H1 (cell line): ENCODE data around the gene ABCG1. TPM values are rescaled to one million over a fixed set of nuclear protein-coding genes. Genes with fewer than 3 reads are reported as not detected.
A peak's percentile ranks its signal among the peaks of the same experiment; 100 is the strongest.

Experiments
- CTCF ChIA-PET: fragments of 300-600 bp; sonication (Branson Sonifier 250); formaldehyde crosslinking; loops from one replicate; lab custom pipeline; 2021; ENCODE audit not compliant: partially characterized antibody; lab: Charles Lee
- POLR2A ChIA-PET: fragments of 300-600 bp; sonication (Branson Sonifier 250); formaldehyde crosslinking; loops from one replicate; lab custom pipeline; 2021; ENCODE audit warnings: inconsistent platforms; ENCODE audit not compliant: partially characterized antibody; lab: Charles Lee
- DNase-seq, 2 experiments: peaks; one replicate each; pipeline versions ENCODE4 v3.0.0 to v3.0.0-alpha.2; 2010 to 2022; ENCODE audit warnings: low spot score in 2 of 2, low read depth in 1 of 2, mixed read lengths in 1 of 2
- FAIRE-seq: peaks from 2 replicates; lab custom pipeline; 2011; peaks lifted over from hg19 to GRCh38; lab: Jason Lieb, UNC
- H2AFZ ChIP-seq: 2 replicates; pipeline ENCODE4 v1.8.1; 2012; ENCODE audit warnings: low read length, inconsistent platforms
- H2AK5ac ChIP-seq: 2 replicates; pipeline ENCODE4 v1.6.1; 2013; ENCODE audit warnings: low read depth, low read length
- H2BK120ac ChIP-seq: replicated peaks from 2 replicates; pipeline ENCODE3; 2013; ENCODE audit warnings: low read depth, low read length, inconsistent platforms
- H2BK12ac ChIP-seq: 2 replicates; pipeline ENCODE4 v1.6.1; 2013; ENCODE audit warnings: low read depth, low read length
- H2BK15ac ChIP-seq: 2 replicates; pipeline ENCODE4 v1.6.1; 2013; ENCODE audit warnings: low read length
- H2BK20ac ChIP-seq: 2 replicates; pipeline ENCODE4 v1.6.1; 2013; ENCODE audit warnings: low read length
- H2BK5ac ChIP-seq: 2 replicates; pipeline ENCODE4 v1.6.1; 2013; ENCODE audit warnings: low read depth, low read length
- H3K14ac ChIP-seq: 2 replicates; pipeline ENCODE4 v1.6.1; 2013; ENCODE audit warnings: inconsistent platforms; ENCODE audit not compliant: insufficient read length
- H3K18ac ChIP-seq: 2 replicates; pipeline ENCODE4 v1.6.1; 2013; ENCODE audit warnings: low read length; ENCODE audit errors: extremely low read depth
- H3K23ac ChIP-seq: 2 replicates; pipeline ENCODE4 v1.6.1; 2013; ENCODE audit warnings: inconsistent platforms; ENCODE audit not compliant: insufficient read length
- H3K23me2 ChIP-seq: 2 replicates; pipeline ENCODE4 v1.6.1; 2013; ENCODE audit warnings: low read depth, low read length
- H3K27ac ChIP-seq: 2 replicates; pipeline ENCODE4 v1.6.1; 2011; ENCODE audit warnings: low read depth, low read length, inconsistent platforms
- H3K27me3 ChIP-seq, 4 experiments: replicated peaks in 1 of 4; 1 replicate in 1 of 4; 2 replicates in 3 of 4; pipeline versions ENCODE4 v1.6.1 to v1.8.1; 2011 to 2013; ENCODE audit warnings: low read length in 3 of 4, mild to moderate bottlenecking in 3 of 4, inconsistent platforms in 2 of 4, mixed read lengths in 2 of 4, moderate library complexity in 1 of 4; ENCODE audit not compliant: control insufficient read depth in 3 of 4, insufficient read depth in 3 of 4; ENCODE audit errors: extremely low read depth in 1 of 4
- H3K36me3 ChIP-seq, 4 experiments: 2 replicates each; pipeline versions ENCODE4 v1.6.1 to v1.8.1; 2011 to 2013; ENCODE audit warnings: mild to moderate bottlenecking in 4 of 4, low read length in 3 of 4, moderate library complexity in 2 of 4, control low read depth in 1 of 4, inconsistent platforms in 1 of 4; ENCODE audit not compliant: insufficient read depth in 4 of 4, control insufficient read depth in 2 of 4
- H3K4ac ChIP-seq: replicated peaks from 2 replicates; pipeline ENCODE3; 2013; ENCODE audit warnings: low read length, low read depth, mixed read lengths, inconsistent platforms; ENCODE audit not compliant: insufficient read length
- H3K4me1 ChIP-seq, 4 experiments: replicated peaks in 1 of 4; 1 replicate in 1 of 4; 2 replicates in 3 of 4; pipeline versions ENCODE4 v1.6.1 to v1.8.1; 2011 to 2013; ENCODE audit warnings: low read length in 3 of 4, inconsistent platforms in 2 of 4, mixed read lengths in 1 of 4; ENCODE audit not compliant: insufficient read depth in 4 of 4, control insufficient read depth in 3 of 4
- H3K4me2 ChIP-seq, 2 experiments: 2 replicates each; pipeline versions ENCODE4 v1.6.1 to v1.8.1; 2011 to 2013; ENCODE audit warnings: low read depth in 2 of 2, low read length in 2 of 2, control low read depth in 1 of 2, inconsistent platforms in 1 of 2, mild to moderate bottlenecking in 1 of 2; ENCODE audit not compliant: insufficient read depth in 1 of 2
- H3K4me3 ChIP-seq, 4 experiments: fragments of 200-600, 300-600 bp in 1 of 4; sonication (generic), shearing (Covaris generic), sonication (Bioruptor Twin) in 1 of 4; 2 replicates each; pipeline versions ENCODE4 v1.5.1 to v1.8.1; 2011 to 2016; ENCODE audit warnings: low read length in 4 of 4, low read depth in 3 of 4, control low read depth in 2 of 4, inconsistent platforms in 2 of 4, mild to moderate bottlenecking in 2 of 4, mixed read lengths in 1 of 4, moderate library complexity in 1 of 4; ENCODE audit not compliant: insufficient read depth in 2 of 4; ENCODE audit errors: extremely low read depth in 1 of 4
- H3K56ac ChIP-seq: replicated peaks from 2 replicates; pipeline ENCODE3; 2013; ENCODE audit warnings: low read depth, mild to moderate bottlenecking, mixed read lengths, low read length, inconsistent platforms; ENCODE audit not compliant: insufficient read length
- H3K79me1 ChIP-seq: 2 replicates; pipeline ENCODE4 v1.6.1; 2013; ENCODE audit warnings: low read depth, low read length, control low read depth
- H3K79me2 ChIP-seq, 2 experiments: 2 replicates each; pipeline versions ENCODE4 v1.6.1 to v1.8.1; 2012 to 2013; ENCODE audit warnings: low read length in 2 of 2, mild to moderate bottlenecking in 2 of 2, inconsistent platforms in 1 of 2; ENCODE audit not compliant: insufficient read depth in 2 of 2, control insufficient read depth in 1 of 2
- H3K9ac ChIP-seq, 4 experiments: replicated peaks in 1 of 4; 1 replicate in 1 of 4; 2 replicates in 3 of 4; pipeline versions ENCODE4 v1.6.1 to v1.8.1; 2011 to 2013; ENCODE audit warnings: low read depth in 3 of 4, low read length in 3 of 4, control low read depth in 2 of 4, mild to moderate bottlenecking in 2 of 4, moderate library complexity in 2 of 4, inconsistent platforms in 1 of 4; ENCODE audit errors: extremely low read depth in 1 of 4
- H3K9me3 ChIP-seq, 2 experiments: 2 replicates each; pipeline versions ENCODE4 v1.6.1 to v1.8.1; 2012 to 2013; ENCODE audit warnings: mild to moderate bottlenecking in 2 of 2, moderate library complexity in 2 of 2, control low read depth in 1 of 2, inconsistent platforms in 1 of 2, low read depth in 1 of 2, low read length in 1 of 2, mixed read lengths in 1 of 2; ENCODE audit not compliant: insufficient read depth in 2 of 2
- H4K20me1 ChIP-seq, 2 experiments: replicated peaks in 1 of 2; 2 replicates each; pipeline versions ENCODE3 to v1.8.1; 2011 to 2013; ENCODE audit warnings: inconsistent platforms in 2 of 2, low read length in 2 of 2, mild to moderate bottlenecking in 1 of 2; ENCODE audit not compliant: insufficient read depth in 2 of 2, control insufficient read depth in 1 of 2
- H4K5ac ChIP-seq: 2 replicates; pipeline ENCODE4 v1.6.1; 2013; ENCODE audit warnings: low read length, low read depth, mixed read lengths, inconsistent platforms; ENCODE audit not compliant: insufficient read length
- H4K8ac ChIP-seq: 2 replicates; pipeline ENCODE4 v1.8.0; 2013; ENCODE audit warnings: mild to moderate bottlenecking, moderate library complexity, low read length, inconsistent platforms; ENCODE audit not compliant: insufficient read depth; ENCODE audit errors: extremely low read depth
- H4K91ac ChIP-seq: replicated peaks from 2 replicates; pipeline ENCODE3; 2013; ENCODE audit warnings: low read length, mixed read lengths, inconsistent platforms; ENCODE audit not compliant: insufficient read length
- ASH2L ChIP-seq: fragments of 200-600, 300-600 bp; sonication (generic); IDR thresholded peaks from one replicate; pipeline ENCODE4 v1.7.1; 2017; ENCODE audit warnings: low read length
- BACH1 ChIP-seq: IDR thresholded peaks from 2 replicates; pipeline ENCODE4 v1.6.1; 2012; ENCODE audit warnings: low read length, improper control_type of control experiment
- BCL11A ChIP-seq, 2 experiments: IDR thresholded peaks; one replicate each; pipeline ENCODE4 v1.6.1; 2011; ENCODE audit warnings: low read depth in 2 of 2, low read length in 2 of 2, mild to moderate bottlenecking in 2 of 2
- BRCA1 ChIP-seq: IDR thresholded peaks from 2 replicates; pipeline ENCODE4 v1.6.1; 2012; ENCODE audit warnings: low read depth, low read length, improper control_type of control experiment
- CBX5 ChIP-seq: fragments of 300-800, 300-1000 bp; sonication (generic); IDR thresholded peaks from 2 replicates; pipeline ENCODE4 v1.7.1; 2016; ENCODE audit warnings: antibody characterized with exemption, low read length, low read depth
- CEBPB ChIP-seq: IDR thresholded peaks from 2 replicates; pipeline ENCODE4 v1.6.1; 2012; ENCODE audit warnings: low read depth, low read length
- EGR1 ChIP-seq: IDR thresholded peaks from 2 replicates; pipeline ENCODE4 v1.6.1; 2011; ENCODE audit warnings: low read depth, low read length, borderline replicate concordance
- JUND ChIP-seq: IDR thresholded peaks from 2 replicates; pipeline ENCODE4 v1.6.1; 2011; ENCODE audit warnings: mild to moderate bottlenecking, improper control_type of control experiment, low read length
- MAFK ChIP-seq: IDR thresholded peaks from 2 replicates; pipeline ENCODE4 v1.6.1; 2012; ENCODE audit warnings: low read depth, mild to moderate bottlenecking, improper control_type of control experiment, low read length
- MAX ChIP-seq: IDR thresholded peaks from 2 replicates; pipeline ENCODE4 v1.6.1; 2012; ENCODE audit warnings: inconsistent platforms
- USF2 ChIP-seq: IDR thresholded peaks from 2 replicates; pipeline ENCODE4 v1.6.1; 2011; ENCODE audit warnings: low read length, improper control_type of control experiment
- WGBS, 2 experiments: shearing (Covaris generic) in 1 of 2; methylation state at CpG; one replicate each; pipeline versions ENCODE4 v1.1.6 to v1.1.7; 2013 to 2015; ENCODE audit warnings: low lambda C conversion rate in 2 of 2, mixed read lengths in 2 of 2, inconsistent platforms in 1 of 2, low coverage in 1 of 2, missing lambda C conversion rate in 1 of 2; ENCODE audit not compliant: insufficient replicate concordance in 2 of 2, insufficient coverage in 1 of 2, insufficient read length in 1 of 2; ENCODE audit errors: extremely low coverage in 1 of 2, missing lambda C conversion rate in 1 of 2; 5-methylcytosine and 5-hydroxymethylcytosine counted together
- polyA plus RNA-seq, 7 experiments: library from polyadenylated mRNA; depleted of rRNA in 3 of 7; stranded (reverse) in 5 of 7; unstranded in 2 of 7; fragments of >200 nt in 5 of 7; fragments of 200-250 nt in 2 of 7; gene quantifications; 1 replicate in 5 of 7; 2 replicates in 1 of 7; 4 replicates in 1 of 7; pipeline versions ENCODE4 v1.2.1 to v1.2.3, GENCODE V29; 2011 to 2013; ENCODE audit warnings: missing spikeins in 2 of 7, mixed read lengths in 2 of 7
- total RNA-seq: library from RNA; stranded (reverse); fragmentation: NEBNext Ultra II Directional; extraction: Animal tissue kit (Norgen Biotek cat#: 25700); gene quantifications from 2 replicates; pipeline ENCODE4 v1.2.1, GENCODE V29; 2021

ABCG1 gene
- total and polyA plus RNA-seq, 2 of the 8 experiments (the other 6 are each of a cell fraction or from before 2014, with no cell fraction given): 2.1 to 4.0 TPM

GRCh38 chr21:42330380-42331371 lies 111.7 kb downstream of the ABCG1 start:
- H3K27ac ChIP-seq: no peak overlapping the region
- no peak overlapping the region for H3K23ac ChIP-seq
- no peak overlapping the region for H3K14ac ChIP-seq
- no peak overlapping the region for H2BK12ac ChIP-seq
- H3K79me2 ChIP-seq: no peaks in the 10 kb centered on the region
- no peak overlapping the region for H3K9ac ChIP-seq
- H2BK5ac ChIP-seq: no peak overlapping the region
- H3K4me2 ChIP-seq: no peak overlapping the region
- 80% methylated on average over 4 of the region's 4 CpGs; no CpG with 5 or more reads in 1 of the 2 experiments for WGBS, 2 experiments
- no peak overlapping the region for H2AK5ac ChIP-seq
- 0 out of 2 replicates have a peak overlapping the region, but pooled peaks have one; percentile 2 for H2AFZ ChIP-seq
- no peak overlapping the region for H3K56ac ChIP-seq
- ChIA-PET CTCF (interaction anchor here (0.6 to 1.5 kb wide), 3 partner anchors 7 to 36 kb away, joined by 3 to 5 read pairs (median 3); no protein-coding TSS in a partner anchor), POLR2A (interaction anchor here (1.3 kb wide), 1 partner anchor 16 kb away, joined by 3 read pairs; the partner anchor contains the start of gene TFF3)
- H3K27me3 ChIP-seq: no peaks in the 10 kb centered on the region
- H4K8ac ChIP-seq: no peak overlapping the region
- no peaks in the 10 kb centered on the region for H3K23me2 ChIP-seq
- peak in 1 of 2 experiments; percentile 24 for DNase-seq
- H3K4me3 ChIP-seq: no peak overlapping the region
- no peaks in the 10 kb centered on the region for H3K79me1 ChIP-seq
- no peak overlapping the region for H3K4ac ChIP-seq
- H2BK120ac ChIP-seq: no peak overlapping the region
- no peak overlapping the region for H3K18ac ChIP-seq
- FAIRE-seq: no peak
- H4K20me1 ChIP-seq: no peaks in the 10 kb centered on the region
- no peak overlapping the region for H4K91ac ChIP-seq
- H3K4me1 ChIP-seq: peaks cover 0 to 4% (median 0%) of the 10 kb centered on the region in 4 experiments; a peak in 1 of 7 replicates
- H2BK15ac ChIP-seq: no peak overlapping the region
- H3K9me3 ChIP-seq: peaks cover 12 to 16% of the 10 kb centered on the region in 2 experiments
- H2BK20ac ChIP-seq: no peak overlapping the region
- H3K36me3 ChIP-seq: no peaks in the 10 kb centered on the region
- H4K5ac ChIP-seq: no peak overlapping the region
- no peak for TF ChIP-seq MAX
- TF ChIP-seq EGR1: no peak
- no peak for TF ChIP-seq MAFK
- no peak for TF ChIP-seq ASH2L
- no peak for TF ChIP-seq BCL11A (IDR thresholded peaks at IDR 0.05; ENCODE audit: low read depth in 2 of 2, low read length in 2 of 2)
- no peak for TF ChIP-seq JUND
- TF ChIP-seq BRCA1: no peak
- no peak for TF ChIP-seq CEBPB
- TF ChIP-seq BACH1: no peak
- TF ChIP-seq CBX5: no peak
- no peak for TF ChIP-seq USF2
